HEK293 (cell line): ENCODE results near the gene SNX33.
"Not testable (repeated sequence)": the region's sequence is repeated elsewhere in the genome, so short reads cannot be mapped to it uniquely, and the experiment has no call there.

Experiments used
- CTCF ChIA-PET: fragments of 350-600 bp; formaldehyde crosslinking; extraction: SDS; loops from one replicate; lab custom pipeline; 2021; ENCODE audit warnings: antibody characterized with exemption; lab: Yijun Ruan, JAX
- POLR2A ChIA-PET: fragments of 300-600 bp; formaldehyde crosslinking; extraction: SDS; loops from one replicate; lab custom pipeline; 2020; ENCODE audit warnings: antibody characterized with exemption, inconsistent platforms; lab: Yijun Ruan, JAX
- H3K27ac ChIP-seq: fragments of 200-500 bp; sonication (Bioruptor generic); 2 replicates; pipeline ENCODE4 v1.5.1; 2014; ENCODE audit warnings: low read depth, low read length, control low read depth, inconsistent platforms; ENCODE audit errors: extremely low read depth
- H3K36me3 ChIP-seq, 2 experiments: fragments of 200-500 bp in 1 of 2; sonication (Bioruptor generic) in 1 of 2; 1 replicate in 1 of 2; 2 replicates in 1 of 2; pipeline ENCODE4 v1.5.1; 2014 to 2017; ENCODE audit warnings: inconsistent platforms in 2 of 2, low read length in 2 of 2; ENCODE audit not compliant: control insufficient read depth in 2 of 2, insufficient read depth in 1 of 2
- H3K4me1 ChIP-seq: fragments of 200-500 bp; sonication (Bioruptor generic); 2 replicates; pipeline ENCODE4 v1.5.1; 2014; ENCODE audit warnings: mild to moderate bottlenecking, low read length, inconsistent platforms; ENCODE audit not compliant: control insufficient read depth, insufficient read depth
- H3K4me3 ChIP-seq: 2 replicates; pipeline ENCODE4 v1.5.1; 2011; ENCODE audit warnings: low read depth, mild to moderate bottlenecking, control low read depth, low read length, moderate library complexity
- H3K9me3 ChIP-seq: fragments of 200-500 bp; sonication (Bioruptor generic); 2 replicates; pipeline ENCODE4 v1.5.1; 2014; ENCODE audit warnings: low read depth, low read length, inconsistent platforms; ENCODE audit not compliant: control insufficient read depth, insufficient read depth
- BCL11A ChIP-seq: fragments of 450-650 bp; formaldehyde crosslinking; IDR thresholded peaks from 2 replicates; pipeline ENCODE4 v1.5.1; 2016; ENCODE audit warnings: low read depth, missing biosample characterization, missing genetic modification characterization
- GLIS1 ChIP-seq: fragments of 450-650 bp; formaldehyde crosslinking; IDR thresholded peaks from 2 replicates; pipeline ENCODE4 v1.5.1; 2016; ENCODE audit warnings: missing biosample characterization, missing genetic modification characterization
- KLF16 ChIP-seq: fragments of 450-650 bp; formaldehyde crosslinking; IDR thresholded peaks from 2 replicates; pipeline ENCODE4 v1.5.1; 2017; ENCODE audit warnings: missing biosample characterization, missing genetic modification characterization
- KLF9 ChIP-seq: fragments of 450-650 bp; formaldehyde crosslinking; IDR thresholded peaks from 2 replicates; pipeline ENCODE4 v1.5.1; 2016; ENCODE audit warnings: missing biosample characterization, missing genetic modification characterization, low read depth
- PATZ1 ChIP-seq: fragments of 450-650 bp; formaldehyde crosslinking; IDR thresholded peaks from 2 replicates; pipeline ENCODE4 v1.5.1; 2016; ENCODE audit warnings: missing biosample characterization, missing genetic modification characterization
- SCRT1 ChIP-seq: fragments of 450-650 bp; formaldehyde crosslinking; IDR thresholded peaks from 2 replicates; pipeline ENCODE4 v1.5.1; 2016; ENCODE audit warnings: missing biosample characterization, missing genetic modification characterization, borderline replicate concordance
- SCRT2 ChIP-seq: fragments of 450-650 bp; formaldehyde crosslinking; IDR thresholded peaks from 2 replicates; pipeline ENCODE4 v1.5.1; 2016; ENCODE audit warnings: missing biosample characterization, missing genetic modification characterization
- ZBTB26 ChIP-seq: fragments of 450-650 bp; formaldehyde crosslinking; optimal IDR thresholded peaks from 2 replicates; pipeline ENCODE3; 2016; ENCODE audit warnings: missing biosample characterization, mild to moderate bottlenecking, missing genetic modification characterization
- ZNF10 ChIP-seq: fragments of 450-650 bp; formaldehyde crosslinking; IDR thresholded peaks from 2 replicates; pipeline ENCODE4 v1.5.1; 2017; ENCODE audit warnings: missing biosample characterization, missing genetic modification characterization
- ZNF146 ChIP-seq: fragments of 450-650 bp; formaldehyde crosslinking; IDR thresholded peaks from 2 replicates; pipeline ENCODE4 v1.5.1; 2016; ENCODE audit warnings: missing biosample characterization, missing genetic modification characterization
- ZNF2 ChIP-seq: fragments of 450-650 bp; formaldehyde crosslinking; IDR thresholded peaks from 2 replicates; pipeline ENCODE4 v1.5.1; 2016; ENCODE audit warnings: missing biosample characterization, missing genetic modification characterization
- ZNF248 ChIP-seq: fragments of 450-650 bp; formaldehyde crosslinking; IDR thresholded peaks from 2 replicates; pipeline ENCODE4 v1.5.1; 2017; ENCODE audit warnings: missing biosample characterization, missing genetic modification characterization
- ZNF341 ChIP-seq: fragments of 450-650 bp; formaldehyde crosslinking; IDR thresholded peaks from 2 replicates; pipeline ENCODE4; 2016; ENCODE audit warnings: low read depth, missing biosample characterization, missing genetic modification characterization
- ZNF394 ChIP-seq: fragments of 450-650 bp; formaldehyde crosslinking; IDR thresholded peaks from 2 replicates; pipeline ENCODE4 v1.5.1; 2016; ENCODE audit warnings: missing biosample characterization, missing genetic modification characterization, mild to moderate bottlenecking, moderate library complexity, borderline replicate concordance
- ZNF600 ChIP-seq: fragments of 450-650 bp; formaldehyde crosslinking; IDR thresholded peaks from 2 replicates; pipeline ENCODE4 v1.5.1; 2016; ENCODE audit warnings: missing biosample characterization, missing genetic modification characterization
- ZNF654 ChIP-seq: fragments of 450-650 bp; formaldehyde crosslinking; IDR thresholded peaks from 2 replicates; pipeline ENCODE4 v1.5.1; 2016; ENCODE audit warnings: low read depth, missing biosample characterization, missing genetic modification characterization
- ZNF658 ChIP-seq: fragments of 450-650 bp; formaldehyde crosslinking; IDR thresholded peaks from 2 replicates; pipeline ENCODE4; 2016; ENCODE audit warnings: missing biosample characterization, missing genetic modification characterization
- ZSCAN30 ChIP-seq: fragments of 450-650 bp; IDR thresholded peaks from 2 replicates; pipeline ENCODE4 v1.5.1; 2018; ENCODE audit warnings: missing biosample characterization, mild to moderate bottlenecking, missing genetic modification characterization, moderate library complexity
- ZSCAN4 ChIP-seq: fragments of 450-650 bp; formaldehyde crosslinking; IDR thresholded peaks from 2 replicates; pipeline ENCODE4 v1.5.1; 2017; ENCODE audit warnings: missing biosample characterization, missing genetic modification characterization
- TF ChIP-seq, protein P1 (sequence below): fragments of 450-650 bp; formaldehyde crosslinking; IDR thresholded peaks from 2 replicates; pipeline ENCODE4 v1.5.1; 2016; ENCODE audit warnings: missing biosample characterization, missing genetic modification characterization
- TF ChIP-seq, protein P2 (sequence below): fragments of 450-650 bp; formaldehyde crosslinking; IDR thresholded peaks from 2 replicates; pipeline ENCODE4 v1.5.1; 2016; ENCODE audit warnings: missing biosample characterization, missing genetic modification characterization

The SNX33 gene

GRCh38 chr15:75686212-75686642 lies 38.5 kb downstream of the SNX33 start:
- H3K4me1 ChIP-seq, H3K36me3 ChIP-seq, H3K4me3 ChIP-seq, H3K9me3 ChIP-seq, H3K27ac ChIP-seq: not testable (repeated sequence)
- TF ChIP-seq ZSCAN30 (tag by site-specific recombination) (0 out of 2 replicates have a peak, but pooled peaks have one; percentile 34), ZNF600 (tag by site-specific recombination) (0 out of 2 replicates have a peak, but pooled peaks have one; percentile 28), ZNF10 (tag by site-specific recombination) (peak; percentile 77), KLF9 (tag by site-specific recombination) (0 out of 2 replicates have a peak, but pooled peaks have one; percentile 14), ZNF654 (tag by site-specific recombination) (peak; percentile 60), ZSCAN4 (tag by site-specific recombination) (peak; percentile 66), ZNF341 (tag by site-specific recombination) (0 out of 2 replicates have a peak, but pooled peaks have one; percentile 17), ZBTB26 (tag by site-specific recombination) (peak; percentile 28), GLIS1 (peak; percentile 39; the same call in 1 of the 2 replicates), ZNF2 (0 out of 2 replicates have a peak, but pooled peaks have one; percentile 18)
- TF ChIP-seq, protein P1, sequence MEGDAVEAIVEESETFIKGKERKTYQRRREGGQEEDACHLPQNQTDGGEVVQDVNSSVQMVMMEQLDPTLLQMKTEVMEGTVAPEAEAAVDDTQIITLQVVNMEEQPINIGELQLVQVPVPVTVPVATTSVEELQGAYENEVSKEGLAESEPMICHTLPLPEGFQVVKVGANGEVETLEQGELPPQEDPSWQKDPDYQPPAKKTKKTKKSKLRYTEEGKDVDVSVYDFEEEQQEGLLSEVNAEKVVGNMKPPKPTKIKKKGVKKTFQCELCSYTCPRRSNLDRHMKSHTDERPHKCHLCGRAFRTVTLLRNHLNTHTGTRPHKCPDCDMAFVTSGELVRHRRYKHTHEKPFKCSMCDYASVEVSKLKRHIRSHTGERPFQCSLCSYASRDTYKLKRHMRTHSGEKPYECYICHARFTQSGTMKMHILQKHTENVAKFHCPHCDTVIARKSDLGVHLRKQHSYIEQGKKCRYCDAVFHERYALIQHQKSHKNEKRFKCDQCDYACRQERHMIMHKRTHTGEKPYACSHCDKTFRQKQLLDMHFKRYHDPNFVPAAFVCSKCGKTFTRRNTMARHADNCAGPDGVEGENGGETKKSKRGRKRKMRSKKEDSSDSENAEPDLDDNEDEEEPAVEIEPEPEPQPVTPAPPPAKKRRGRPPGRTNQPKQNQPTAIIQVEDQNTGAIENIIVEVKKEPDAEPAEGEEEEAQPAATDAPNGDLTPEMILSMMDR = peak; percentile 68
- ChIA-PET POLR2A (interaction anchor here (0.6 to 1.9 kb wide), 4 partner anchors 9 to 318 kb away, joined by 3 to 6 read pairs (median 4); partner anchors contain the start of gene MAN2C1), CTCF (interaction anchor here (0.6 to 6.0 kb wide), 39 partner anchors 8 to 1054 kb away, joined by 3 to 66 read pairs (median 4); partner anchors contain the start of genes CSPG4 and MAN2C1)

GRCh38 chr15:75687486-75688277 lies 40.0 kb downstream of the SNX33 start:
- Histone ChIP-seq H3K27ac (no peak overlapping the region), H3K9me3 (no peaks in the 10 kb centered on the region), H3K4me3 (no peak overlapping the region), H3K4me1 (no peaks in the 10 kb centered on the region), H3K36me3 (peaks cover 0 to 5% of the 10 kb centered on the region in 2 experiments; a peak in 1 of 3 replicates)
- POLR2A ChIA-PET = interaction anchor here (1.9 kb wide), 1 partner anchor 234 kb away, joined by 6 read pairs; no protein-coding TSS in a partner anchor
- TF ChIP-seq SCRT2 (tag by site-specific recombination) = peak; percentile 81
- 0 out of 2 replicates have a peak, but pooled peaks have one; percentile 13 for TF ChIP-seq SCRT1
- TF ChIP-seq, protein P2, sequence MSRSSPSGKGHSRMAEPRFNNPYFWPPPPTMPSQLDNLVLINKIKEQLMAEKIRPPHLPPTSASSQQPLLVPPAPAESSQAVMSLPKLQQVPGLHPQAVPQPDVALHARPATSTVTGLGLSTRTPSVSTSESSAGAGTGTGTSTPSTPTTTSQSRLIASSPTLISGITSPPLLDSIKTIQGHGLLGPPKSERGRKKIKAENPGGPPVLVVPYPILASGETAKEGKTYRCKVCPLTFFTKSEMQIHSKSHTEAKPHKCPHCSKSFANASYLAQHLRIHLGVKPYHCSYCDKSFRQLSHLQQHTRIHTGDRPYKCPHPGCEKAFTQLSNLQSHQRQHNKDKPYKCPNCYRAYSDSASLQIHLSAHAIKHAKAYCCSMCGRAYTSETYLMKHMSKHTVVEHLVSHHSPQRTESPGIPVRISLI (tag by site-specific recombination) = no peak
- CTCF ChIA-PET = interaction anchor here (0.6 to 4.5 kb wide), 5 partner anchors 34 to 1053 kb away, joined by 3 to 20 read pairs (median 3); no protein-coding TSS in a partner anchor

- peaks cover 0 to 5% of the 10 kb centered on the region in 2 experiments; a peak in 1 of 3 replicates for H3K36me3 ChIP-seq
- H3K4me1 ChIP-seq = no peaks in the 10 kb centered on the region
- no peak overlapping the region for H3K27ac ChIP-seq
- no peak overlapping the region for H3K4me3 ChIP-seq
- ChIA-PET POLR2A (no interaction called here), CTCF (interaction anchor here (1.8 to 4.5 kb wide), 2 partner anchors 34 to 113 kb away, joined by 3 to 20 read pairs; no protein-coding TSS in a partner anchor)
- H3K9me3 ChIP-seq = no peaks in the 10 kb centered on the region
- TF ChIP-seq ZNF248 (tag by site-specific recombination) (no peak), BCL11A (no peak), ZNF146 (tag by site-specific recombination) (no peak), KLF16 (tag by site-specific recombination) (no peak), ZNF658 (tag by site-specific recombination) (no peak), ZNF394 (no peak), PATZ1 (tag by site-specific recombination) (no peak)
These were observed 40.5 kb downstream of the SNX33 start for GRCh38 chr15:75688278-75688557.
